CD4-positive, alpha-beta T cell treated with Interleukin-10 for 1 hour (primary cell): ENCODE results near the gene FOXP2.
"Not testable (repeated sequence)": the region's sequence is repeated elsewhere in the genome, so short reads cannot be mapped to it uniquely, and the experiment has no call there.

Experiments
- DNase-seq: peaks from one replicate; pipeline ENCODE4 v3.0.0-alpha.2; 2020

The FOXP2 gene

GRCh38 chr7:114414156-114415063 is at the start of gene FOXP2:
Gene FOXP2, plus strand, starts transcription at chr7:114414815. Its CDS starts 11,697 bp downstream, at chr7:114426512.
- DNase-seq: no peak

- DNase-seq: no peak
These were observed 48.8 kb upstream of the FOXP2 start for GRCh38 chr7:114365791-114366190.

- DNase-seq: no peak
These were observed 46.1 kb upstream of the FOXP2 start for GRCh38 chr7:114368492-114368891.

GRCh38 chr7:114369294-114369693 is 45.3 kb upstream of the FOXP2 start:
- no peak for DNase-seq

- DNase-seq: no peak
These were observed 42.0 kb upstream of the FOXP2 start for GRCh38 chr7:114372619-114373018.

- no peak for DNase-seq
These were observed 38.7 kb upstream of the FOXP2 start for GRCh38 chr7:114375907-114376306.

- not testable (repeated sequence) for DNase-seq
These were observed 30.7 kb upstream of the FOXP2 start for GRCh38 chr7:114383946-114384345.

- not testable (repeated sequence) for DNase-seq
These were observed 30.3 kb upstream of the FOXP2 start for GRCh38 chr7:114384346-114384745.

GRCh38 chr7:114388021-114388420 is 26.6 kb upstream of the FOXP2 start:
- no peak for DNase-seq

GRCh38 chr7:114392686-114393085 is 21.9 kb upstream of the FOXP2 start:
- no peak for DNase-seq

GRCh38 chr7:114402876-114403635 is 11.6 kb upstream of the FOXP2 start:
- no peak for DNase-seq

- DNase-seq: no peak
These were observed 9.2 kb upstream of the FOXP2 start for GRCh38 chr7:114405427-114405826.

GRCh38 chr7:114409750-114410149 is 4.9 kb upstream of the FOXP2 start:
- DNase-seq: no peak

- DNase-seq: no peak
These were observed 2.1 kb upstream of the FOXP2 start for GRCh38 chr7:114412548-114412947.

- no peak for DNase-seq
These were observed 857 bp upstream of the FOXP2 start for GRCh38 chr7:114413761-114414155.

- no peak for DNase-seq
These were observed 712 bp downstream of the FOXP2 start for GRCh38 chr7:114415064-114415989.

- DNase-seq: no peak
These were observed 1.7 kb downstream of the FOXP2 start for GRCh38 chr7:114416129-114416990.

- no peak for DNase-seq
These were observed 2.7 kb downstream of the FOXP2 start for GRCh38 chr7:114417290-114417689.

- DNase-seq: no peak
These were observed 3.5 kb downstream of the FOXP2 start for GRCh38 chr7:114418117-114418516.

- DNase-seq: no peak
These were observed 5.0 kb downstream of the FOXP2 start for GRCh38 chr7:114419441-114420272.
